Breast epithelium (tissue), 3 donors: ENCODE measurements around the gene OR1N1.

Experiments used
- POLR2A ChIP-seq: fragments of 450-650 bp; IDR thresholded peaks from one replicate; pipeline ENCODE4 v1.6.1; 2016; ENCODE audit warnings: antibody characterized with exemption, mild to moderate bottlenecking, moderate library complexity
- POLR2AphosphoS5 ChIP-seq, 3 donors: sonication (generic); formaldehyde crosslinking; IDR thresholded peaks; one replicate each; pipeline ENCODE4 v1.6.1; 2017; ENCODE audit warnings: antibody characterized with exemption in 3 of 3
- TF ChIP-seq, protein P1 (sequence below), 3 donors: fragments of 450-650 bp; IDR thresholded peaks; one replicate each; pipeline ENCODE4 v1.5.1; 2016 to 2017; ENCODE audit warnings: antibody characterized with exemption in 3 of 3, mild to moderate bottlenecking in 3 of 3, moderate library complexity in 3 of 3

DNA sequence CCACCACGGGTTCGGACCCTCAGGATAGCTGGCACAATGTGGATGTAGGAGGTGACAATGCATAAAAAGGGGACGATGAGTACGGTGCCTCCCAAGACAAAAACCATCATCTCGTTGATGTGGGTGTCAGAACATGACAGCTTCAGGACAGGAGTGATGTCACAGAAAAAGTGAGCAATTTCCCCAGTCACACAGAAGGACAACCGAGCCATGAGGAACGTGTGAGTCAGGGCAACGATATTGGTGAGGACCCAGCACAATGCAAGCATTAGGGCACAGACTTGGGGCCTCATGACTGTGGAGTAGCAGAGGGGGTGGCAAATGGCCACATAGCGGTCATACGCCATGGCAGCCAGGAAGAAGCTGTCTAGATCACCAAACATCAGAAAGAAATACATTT lies 491 bp downstream of the OR1N1 start:
- TF ChIP-seq POLR2AphosphoS5 (IDR thresholded peaks at IDR 0.05): no peak
- TF ChIP-seq, protein P1, sequence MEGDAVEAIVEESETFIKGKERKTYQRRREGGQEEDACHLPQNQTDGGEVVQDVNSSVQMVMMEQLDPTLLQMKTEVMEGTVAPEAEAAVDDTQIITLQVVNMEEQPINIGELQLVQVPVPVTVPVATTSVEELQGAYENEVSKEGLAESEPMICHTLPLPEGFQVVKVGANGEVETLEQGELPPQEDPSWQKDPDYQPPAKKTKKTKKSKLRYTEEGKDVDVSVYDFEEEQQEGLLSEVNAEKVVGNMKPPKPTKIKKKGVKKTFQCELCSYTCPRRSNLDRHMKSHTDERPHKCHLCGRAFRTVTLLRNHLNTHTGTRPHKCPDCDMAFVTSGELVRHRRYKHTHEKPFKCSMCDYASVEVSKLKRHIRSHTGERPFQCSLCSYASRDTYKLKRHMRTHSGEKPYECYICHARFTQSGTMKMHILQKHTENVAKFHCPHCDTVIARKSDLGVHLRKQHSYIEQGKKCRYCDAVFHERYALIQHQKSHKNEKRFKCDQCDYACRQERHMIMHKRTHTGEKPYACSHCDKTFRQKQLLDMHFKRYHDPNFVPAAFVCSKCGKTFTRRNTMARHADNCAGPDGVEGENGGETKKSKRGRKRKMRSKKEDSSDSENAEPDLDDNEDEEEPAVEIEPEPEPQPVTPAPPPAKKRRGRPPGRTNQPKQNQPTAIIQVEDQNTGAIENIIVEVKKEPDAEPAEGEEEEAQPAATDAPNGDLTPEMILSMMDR (IDR thresholded peaks at IDR 0.05): no peak
- no peak for TF ChIP-seq POLR2A
